Measurements from ENCODE around the gene G6PC2. TPM values are rescaled to one million over a fixed set of nuclear protein-coding genes. Genes with fewer than 3 reads are reported as not detected.
"Not testable (repeated sequence)": the region's sequence is repeated elsewhere in the genome, so short reads cannot be mapped to it uniquely, and the experiment has no call there.

G6PC2 gene, protein sequence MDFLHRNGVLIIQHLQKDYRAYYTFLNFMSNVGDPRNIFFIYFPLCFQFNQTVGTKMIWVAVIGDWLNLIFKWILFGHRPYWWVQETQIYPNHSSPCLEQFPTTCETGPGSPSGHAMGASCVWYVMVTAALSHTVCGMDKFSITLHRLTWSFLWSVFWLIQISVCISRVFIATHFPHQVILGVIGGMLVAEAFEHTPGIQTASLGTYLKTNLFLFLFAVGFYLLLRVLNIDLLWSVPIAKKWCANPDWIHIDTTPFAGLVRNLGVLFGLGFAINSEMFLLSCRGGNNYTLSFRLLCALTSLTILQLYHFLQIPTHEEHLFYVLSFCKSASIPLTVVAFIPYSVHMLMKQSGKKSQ
- total RNA-seq (2014; rRNA removed), result not detected in 2 replicates
- polyA plus RNA-seq (2012), result not detected

DNA sequence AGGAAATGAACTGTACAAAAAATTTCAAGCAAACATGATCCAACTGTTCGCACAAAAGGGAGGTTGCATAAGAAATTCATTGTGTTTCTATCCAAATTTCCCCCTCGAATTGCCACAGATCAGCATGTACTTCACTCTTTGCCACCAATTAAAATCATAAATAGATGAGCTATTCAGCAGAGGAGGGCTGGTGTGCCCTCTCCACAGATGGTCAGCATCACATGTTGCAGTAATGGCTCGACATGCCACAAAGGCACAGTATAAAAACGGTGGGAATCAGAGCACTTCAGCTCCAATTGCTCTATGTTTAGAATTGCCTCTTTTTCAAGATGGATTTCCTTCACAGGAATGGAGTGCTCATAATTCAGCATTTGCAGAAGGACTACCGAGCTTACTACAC lies at the start of gene G6PC2:
Gene G6PC2, plus strand, starts transcription at position 289 of the 400 bp plus-strand sequence. Its CDS starts 41 bp downstream, at position 330.
- no peak for DNase-seq (ENCODE audit: low read depth)

GRCh38 chr2:168851674-168852320 lies 49.3 kb upstream of the G6PC2 start:
- DNase-seq (ENCODE audit: low read depth), result peak; percentile 85

- DNase-seq (ENCODE audit: low read depth), result no peak
Measured at GRCh38 chr2:168852481-168852880, 48.6 kb upstream of the G6PC2 start.

- DNase-seq (ENCODE audit: low read depth), result no peak
Measured at GRCh38 chr2:168853471-168853870, 47.6 kb upstream of the G6PC2 start.

DNA sequence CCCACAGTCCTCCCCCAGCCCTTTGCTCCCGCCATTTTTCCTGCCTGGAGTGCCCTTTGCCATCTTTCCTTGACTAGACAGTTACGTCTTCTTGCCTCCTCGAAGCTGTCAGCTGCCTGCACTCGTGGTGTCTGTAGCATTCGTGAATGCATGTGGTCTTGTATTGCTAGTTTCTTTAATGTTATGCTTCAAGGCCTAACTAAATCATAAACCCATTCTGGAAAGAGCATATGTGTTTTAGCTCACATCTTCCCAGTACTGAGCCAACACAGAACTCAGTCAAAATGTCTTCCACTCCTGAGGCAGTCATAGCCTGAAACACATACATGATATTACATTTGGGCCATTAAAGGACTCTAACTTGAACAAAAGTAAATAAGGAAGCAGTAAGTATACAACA lies 46.4 kb upstream of the G6PC2 start:
- DNase-seq (ENCODE audit: low read depth), result no peak

DNA sequence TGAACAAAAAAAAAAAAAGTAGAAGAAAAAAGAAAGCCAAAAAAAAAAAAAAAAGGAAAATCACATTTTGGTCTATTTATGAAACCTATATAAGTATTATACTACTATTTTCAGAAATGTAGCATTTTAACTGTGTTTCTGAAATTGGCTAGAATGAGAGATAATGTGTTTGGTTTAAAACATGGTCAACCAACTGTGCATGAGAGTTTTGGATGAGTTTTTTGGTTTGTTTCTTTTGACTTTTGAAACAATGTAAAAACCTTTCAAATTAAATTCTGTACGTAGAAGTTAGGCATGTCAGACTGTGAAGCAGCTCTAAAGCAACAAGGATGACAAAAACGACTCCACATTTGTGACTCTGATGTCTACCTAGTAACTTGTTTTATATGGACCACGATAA lies 45.5 kb upstream of the G6PC2 start:
- DNase-seq (ENCODE audit: low read depth), result no peak

DNA sequence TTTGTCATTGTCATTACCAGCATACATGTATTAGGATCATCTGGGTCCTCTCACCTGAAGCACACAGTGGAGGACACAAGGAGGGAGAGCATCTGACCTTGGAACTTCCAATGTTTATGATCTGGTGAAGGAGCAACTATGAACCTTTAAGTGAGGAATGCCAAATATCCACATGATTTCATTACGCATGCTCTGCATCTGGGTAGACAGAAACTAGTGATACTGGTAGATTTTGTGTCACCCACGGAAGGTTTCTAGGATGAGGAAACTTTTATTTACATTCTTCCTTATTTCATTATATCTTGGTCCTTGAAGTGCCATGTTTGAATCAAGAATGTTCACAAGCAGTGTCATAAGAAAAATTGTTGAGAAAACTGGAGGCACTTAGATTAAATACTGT lies 42.9 kb upstream of the G6PC2 start:
- DNase-seq (ENCODE audit: low read depth), result no peak

- DNase-seq (ENCODE audit: low read depth), result not testable (repeated sequence)
Measured at GRCh38 chr2:168867164-168867563, 33.9 kb upstream of the G6PC2 start.

GRCh38 chr2:168870369-168870768 lies 30.7 kb upstream of the G6PC2 start:
- not testable (repeated sequence) for DNase-seq (ENCODE audit: low read depth)

DNA sequence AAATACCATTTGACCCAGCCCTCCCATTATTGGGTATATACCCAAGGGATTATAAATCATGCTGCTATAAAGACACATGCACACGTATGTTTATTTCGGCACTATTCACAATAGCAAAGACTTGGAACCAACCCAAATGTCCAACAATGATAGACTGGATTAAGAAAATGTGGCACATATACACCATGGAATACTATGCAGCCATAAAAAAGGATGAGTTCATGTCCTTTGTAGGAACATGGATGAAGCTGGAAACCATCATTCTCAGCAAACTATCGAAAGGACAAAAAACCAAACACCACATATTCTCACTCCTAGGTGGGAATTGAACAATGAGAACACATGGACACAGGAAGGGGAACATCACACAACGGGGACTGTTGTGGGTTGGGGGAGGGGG lies 30.3 kb upstream of the G6PC2 start:
- DNase-seq (ENCODE audit: low read depth), result not testable (repeated sequence)

- no peak for DNase-seq (ENCODE audit: low read depth)
Measured at GRCh38 chr2:168874368-168875054, 26.6 kb upstream of the G6PC2 start.

- DNase-seq (ENCODE audit: low read depth), result not testable (repeated sequence)
Measured at GRCh38 chr2:168882163-168882562, 18.9 kb upstream of the G6PC2 start.

- DNase-seq (ENCODE audit: low read depth), result peak; percentile 42
Measured at GRCh38 chr2:168884975-168885374, 16.1 kb upstream of the G6PC2 start.

DNA sequence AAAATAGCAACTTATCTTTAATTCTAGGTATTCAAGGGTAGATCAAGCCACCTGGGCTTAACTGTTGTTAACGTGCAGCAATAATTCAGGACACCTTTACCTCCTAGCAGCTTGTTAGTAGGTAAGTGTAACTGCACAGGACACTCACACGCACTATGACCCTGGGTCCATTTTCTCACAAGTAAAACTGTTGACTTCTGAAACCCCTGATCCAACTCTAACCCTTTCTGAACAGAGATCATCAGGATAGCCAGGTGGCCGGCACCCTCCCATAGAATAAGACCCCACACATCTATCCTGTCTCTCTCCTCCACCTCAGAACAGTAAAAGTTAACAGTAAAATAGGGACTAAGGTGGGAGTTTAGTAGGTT lies 11.5 kb upstream of the G6PC2 start:
- no peak for DNase-seq (ENCODE audit: low read depth)

GRCh38 chr2:168890006-168890782 lies 10.9 kb upstream of the G6PC2 start, which contains the start of gene SPC25:
Gene SPC25, minus strand, starts transcription at chr2:168890430. Its CDS starts 911 bp downstream, at chr2:168889519.
- peak; percentile 92 for DNase-seq (ENCODE audit: low read depth)

- DNase-seq (ENCODE audit: low read depth), result no peak
Measured at GRCh38 chr2:168892327-168892726, 8.8 kb upstream of the G6PC2 start.

- DNase-seq (ENCODE audit: low read depth), result no peak
Measured at GRCh38 chr2:168894101-168894500, 7.0 kb upstream of the G6PC2 start.

- no peak for DNase-seq (ENCODE audit: low read depth)
Measured at GRCh38 chr2:168894720-168895119, 6.4 kb upstream of the G6PC2 start.

DNA sequence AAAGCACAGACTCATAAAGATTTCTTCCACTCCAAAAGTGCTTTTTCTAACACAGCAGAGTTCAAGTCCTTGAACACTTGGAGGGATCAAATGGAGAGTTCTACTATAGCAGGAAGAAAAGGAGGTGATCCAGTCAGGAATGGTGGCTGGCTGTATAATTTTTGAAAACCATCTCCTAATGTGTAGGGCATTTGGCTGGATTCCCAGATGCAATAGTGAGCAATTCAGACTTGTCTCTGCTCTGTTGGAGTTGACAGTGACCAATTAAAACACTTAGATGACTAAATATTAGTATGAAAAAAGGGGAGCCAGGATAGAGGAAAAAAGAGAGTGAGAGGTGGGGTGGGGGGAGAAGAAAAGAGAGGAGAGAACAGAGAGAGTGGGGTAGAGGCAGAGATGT lies 5.3 kb upstream of the G6PC2 start:
- no peak for DNase-seq (ENCODE audit: low read depth)

DNA sequence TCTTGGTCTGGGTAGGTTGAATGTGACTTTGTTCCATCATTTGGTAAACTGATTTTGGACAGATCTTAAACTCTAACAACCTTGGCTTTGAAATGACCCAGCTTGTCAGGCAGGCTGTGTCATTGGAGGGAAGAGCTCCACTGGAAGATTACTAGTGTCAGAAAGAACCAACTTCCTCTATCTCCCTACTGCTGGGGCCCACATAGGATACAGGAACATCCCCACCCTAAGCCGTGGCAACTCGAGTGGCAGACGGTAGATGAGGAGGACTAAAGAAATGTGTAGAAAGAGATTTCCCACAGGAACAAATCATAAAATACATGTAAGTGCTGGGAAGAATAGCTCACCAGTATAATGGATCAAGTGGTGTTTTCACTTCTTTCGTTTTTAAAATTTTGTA lies 4.3 kb upstream of the G6PC2 start:
- no peak for DNase-seq (ENCODE audit: low read depth)

DNA sequence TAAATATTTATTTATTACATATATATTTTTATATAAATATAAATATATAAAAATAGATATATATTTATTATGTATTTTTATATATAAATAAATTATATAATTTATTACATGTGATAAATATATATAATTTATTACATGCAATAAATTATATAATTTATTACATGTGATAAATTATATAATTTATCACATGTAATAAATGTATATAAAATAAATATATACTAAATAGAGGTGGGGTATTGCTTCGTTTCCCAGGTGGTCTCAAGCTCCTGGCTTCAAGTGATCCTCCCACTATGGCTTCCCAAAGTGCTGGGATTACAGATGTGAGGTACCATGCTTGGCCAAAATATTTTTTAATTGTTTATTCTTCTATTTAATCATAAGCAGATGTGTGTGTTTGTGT lies 3.6 kb upstream of the G6PC2 start:
- DNase-seq (ENCODE audit: low read depth), result no peak

- no peak for DNase-seq (ENCODE audit: low read depth)
Measured at GRCh38 chr2:168903888-168904287, 2.8 kb downstream of the G6PC2 start.
